D721Med (cell line): ENCODE results near the gene HIP1.

Experiments used
- DNase-seq: peaks from one replicate; pipeline ENCODE4 v3.0.0; 2011; ENCODE audit warnings: low spot score; ENCODE audit not compliant: insufficient read length
- FAIRE-seq: peaks from 2 replicates; lab custom pipeline; 2011; peaks lifted over from hg19 to GRCh38; lab: Jason Lieb, UNC
- CTCF ChIP-seq: IDR thresholded peaks from 2 replicates; pipeline ENCODE4 v1.5.1; 2012; ENCODE audit warnings: mild to moderate bottlenecking, control low read depth; ENCODE audit not compliant: insufficient read depth; ENCODE audit errors: missing control alignments

The HIP1 gene

GRCh38 chr7:75715864-75716263 is 22.9 kb downstream of the HIP1 start:
- DNase-seq (no peak), FAIRE-seq (no peak)
- no peak for TF ChIP-seq CTCF

- FAIRE-seq, result no peak
- TF ChIP-seq CTCF, result no peak
- no peak for DNase-seq
Measured at GRCh38 chr7:75712517-75713361, 26.0 kb downstream of the HIP1 start.

GRCh38 chr7:75711656-75712514 is 26.9 kb downstream of the HIP1 start:
- TF ChIP-seq CTCF, result no peak
- FAIRE-seq (no peak), DNase-seq (no peak)

- no peak for TF ChIP-seq CTCF
- no peak for FAIRE-seq
- DNase-seq, result no peak
Measured at GRCh38 chr7:75711076-75711475, 27.7 kb downstream of the HIP1 start.

- FAIRE-seq, result no peak
- no peak for TF ChIP-seq CTCF
- DNase-seq, result no peak
Measured at GRCh38 chr7:75704928-75705327, 33.8 kb downstream of the HIP1 start.

GRCh38 chr7:75702515-75702914 is 36.2 kb downstream of the HIP1 start:
- DNase-seq (no peak), FAIRE-seq (no peak)
- no peak for TF ChIP-seq CTCF

GRCh38 chr7:75699993-75700392 is 38.7 kb downstream of the HIP1 start:
- no peak for FAIRE-seq

More at GRCh38 chr7:75699993-75700392, 38.7 kb downstream of the HIP1 start:
- DNase-seq, result no peak
- TF ChIP-seq CTCF, result no peak
